Activated CD4-positive, alpha-beta T cell treated with anti-CD3 and anti-CD28 coated beads, Interleukin-2, Interleukin-4, amounts not matched to agents 100 ng/mL and 50 ng/mL, durations not matched to agents 16 hours and 8 hours (primary cell): Measurements from ENCODE around the gene CACNA2D2.

ENCODE experiments used
- DNase-seq: peaks from one replicate; pipeline ENCODE4 v3.0.0-alpha.2; 2020; ENCODE audit warnings: low spot score

Gene CACNA2D2

DNA sequence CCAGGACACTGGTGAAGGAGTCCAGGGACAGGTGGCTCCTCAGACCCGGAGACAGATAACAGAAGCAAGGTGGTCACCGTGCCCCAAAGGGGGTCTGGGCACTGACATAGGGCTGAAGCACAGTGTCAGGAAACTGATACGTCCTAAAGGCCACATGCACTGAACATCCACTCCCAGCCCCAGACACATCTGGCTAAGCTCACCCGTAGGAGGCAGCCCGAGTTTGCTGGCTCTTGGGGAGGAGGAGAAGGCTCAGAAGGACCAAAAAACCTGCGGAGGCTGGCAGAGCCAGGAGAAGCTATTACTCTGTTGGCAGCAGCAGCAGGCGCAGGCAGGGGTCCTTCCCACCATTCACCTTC, 1.2 kb downstream of the CACNA2D2 start:
- no peak for DNase-seq

DNA sequence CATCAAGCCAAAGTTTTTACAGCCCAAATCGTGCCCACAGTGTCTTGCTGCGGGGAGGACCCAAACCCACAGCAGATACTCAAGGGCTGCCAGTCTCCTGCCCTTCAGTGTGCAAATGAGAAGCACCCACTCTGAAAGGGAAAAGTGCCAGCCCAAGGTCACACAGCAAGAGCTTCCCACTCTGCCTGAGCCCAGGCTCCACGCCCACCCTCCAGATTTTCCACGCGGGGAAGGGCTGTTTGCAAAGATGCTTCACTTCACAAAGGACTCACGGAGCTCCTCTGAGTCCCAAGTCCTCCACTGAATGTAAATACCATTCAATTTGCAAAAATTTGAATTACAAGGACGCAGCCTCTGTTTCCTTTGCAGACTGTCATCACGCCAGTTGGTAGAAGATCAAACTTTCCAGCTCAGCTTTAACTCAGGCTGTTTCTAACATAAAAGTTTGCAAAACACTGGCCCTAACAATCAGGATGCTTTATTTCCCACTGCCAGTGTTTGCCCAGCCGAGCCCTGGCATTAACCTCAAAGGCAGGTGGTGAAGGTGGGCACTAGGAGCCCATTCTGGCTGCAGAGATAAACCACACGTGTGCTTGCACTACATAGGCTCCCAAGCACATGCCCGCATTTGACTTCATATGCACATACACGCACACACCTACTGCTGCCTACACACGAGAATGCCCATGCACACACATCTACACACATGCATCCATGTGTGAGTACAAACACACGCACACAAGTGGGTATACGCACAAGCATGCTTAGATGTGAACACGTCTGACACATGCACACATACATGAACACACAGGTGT, 7.6 kb downstream of the CACNA2D2 start:
- no peak for DNase-seq

DNA sequence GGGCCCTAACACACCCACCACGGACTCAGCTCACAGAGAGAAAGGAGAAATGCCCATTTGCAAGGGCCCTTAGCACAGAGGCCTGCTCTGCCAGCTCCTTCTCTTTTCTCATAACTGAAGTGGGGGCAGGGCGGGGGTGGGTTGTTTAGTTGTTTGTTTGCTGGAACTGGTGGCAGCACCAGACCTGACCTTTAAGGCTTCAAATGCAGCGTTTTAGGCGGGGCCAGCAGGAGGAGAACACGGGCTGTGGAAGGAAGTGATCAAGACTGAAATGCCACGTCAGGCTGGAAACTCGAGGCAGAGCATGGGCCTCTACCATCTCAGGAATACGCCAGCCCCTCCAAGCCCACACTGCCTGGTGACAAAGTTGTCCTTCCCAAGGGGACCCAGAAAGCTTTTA, 9.3 kb downstream of the CACNA2D2 start:
- DNase-seq = no peak

DNA sequence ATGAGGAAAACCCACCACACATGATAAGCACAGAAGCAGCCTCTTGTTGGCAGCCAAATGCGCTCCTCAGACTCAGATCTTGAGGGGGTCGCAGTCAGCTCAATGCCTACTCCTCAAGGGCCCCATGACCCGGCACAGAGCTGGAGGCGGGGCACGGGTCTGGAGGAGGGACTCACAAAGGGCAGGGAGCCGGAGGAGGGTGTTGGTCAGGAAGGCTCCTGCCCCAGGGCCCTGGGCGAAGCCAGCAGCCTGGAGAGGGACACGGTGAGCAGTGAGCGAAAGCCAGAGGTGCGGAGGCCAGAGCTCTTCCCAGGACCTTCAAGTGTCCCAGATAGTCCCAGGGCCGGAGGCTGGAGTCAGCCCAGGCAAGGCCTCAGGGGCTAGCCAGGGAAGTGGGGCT, 9.8 kb downstream of the CACNA2D2 start:
- DNase-seq = no peak

DNA sequence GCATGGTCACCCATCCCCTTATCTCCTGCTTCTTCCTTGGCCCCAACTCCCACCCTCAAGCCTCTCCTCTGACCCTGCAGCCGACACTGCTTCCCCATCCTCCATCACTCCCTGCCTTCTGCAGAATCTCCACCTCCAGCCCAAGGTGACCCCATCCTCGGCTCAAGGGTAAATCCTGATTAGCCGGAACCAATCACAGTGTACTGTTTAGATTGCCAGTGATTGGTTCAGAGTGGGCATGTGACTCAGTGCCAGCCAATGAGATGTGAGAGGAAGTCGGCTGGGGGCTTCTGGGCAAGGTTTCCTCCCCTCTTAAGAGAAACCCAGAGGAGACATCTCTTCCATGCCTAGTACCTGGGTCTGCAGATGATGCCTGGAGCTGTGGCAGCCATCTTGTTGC, 10.3 kb downstream of the CACNA2D2 start:
- DNase-seq = no peak

DNA sequence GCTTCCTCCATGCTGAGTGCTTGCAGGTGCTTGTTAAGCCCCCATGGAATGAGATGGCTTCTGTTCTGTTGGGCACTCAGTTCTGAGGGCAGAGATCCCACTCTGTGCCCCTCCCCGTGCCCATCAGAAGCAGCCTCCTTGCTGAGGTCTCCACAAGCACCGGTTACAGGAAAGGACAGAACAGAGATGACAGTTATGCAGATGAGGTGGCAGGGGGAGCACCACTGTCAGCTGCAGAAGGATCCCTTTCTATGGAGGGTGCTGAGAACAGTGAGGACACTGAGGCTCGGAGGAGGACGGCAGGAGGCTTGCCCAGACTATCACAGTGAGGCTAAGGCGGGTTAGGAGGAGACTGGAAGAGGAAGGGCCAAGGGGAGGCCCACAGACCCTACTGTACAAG, 12.4 kb downstream of the CACNA2D2 start:
- DNase-seq = peak; percentile 11

DNA sequence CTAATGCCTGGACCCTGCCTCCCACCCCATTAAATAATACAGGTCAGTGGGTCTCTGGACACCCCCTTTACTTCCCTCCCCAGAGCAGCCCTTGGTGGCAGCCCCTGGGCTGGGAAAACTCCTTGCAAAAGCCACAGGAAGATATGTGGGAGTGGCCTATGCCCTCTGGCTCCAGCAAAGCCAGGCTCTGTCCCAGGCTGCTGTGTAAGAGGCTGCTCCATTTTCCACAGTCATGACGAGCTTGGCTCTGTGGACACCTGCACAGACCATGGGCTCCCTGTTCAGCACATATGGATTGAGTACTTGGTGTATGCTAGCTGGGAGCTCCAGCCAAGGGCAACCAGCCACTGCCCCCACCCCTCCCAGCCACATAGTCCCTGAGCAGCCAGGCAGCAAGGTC, 13.0 kb downstream of the CACNA2D2 start:
- no peak for DNase-seq

DNA sequence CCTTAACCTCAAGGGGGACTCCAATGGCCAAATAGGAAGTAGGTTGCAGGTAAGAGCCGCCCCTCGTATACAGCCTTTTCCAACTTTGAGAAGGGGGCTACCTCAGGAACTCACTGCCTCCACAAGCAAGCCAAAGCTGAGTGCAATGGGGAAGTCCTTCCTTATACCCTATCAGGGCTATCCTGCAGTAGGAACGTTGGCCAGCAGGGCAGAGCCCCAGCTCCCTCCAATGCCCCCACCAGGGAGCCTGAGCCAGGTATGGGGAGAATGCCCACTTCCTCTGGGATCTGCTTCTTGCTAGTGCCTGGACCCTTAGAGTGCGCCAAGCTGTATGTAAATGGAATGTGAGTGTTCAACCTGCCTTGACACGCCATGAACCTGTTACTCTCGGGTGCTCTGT, 16.3 kb downstream of the CACNA2D2 start:
- no peak for DNase-seq

DNA sequence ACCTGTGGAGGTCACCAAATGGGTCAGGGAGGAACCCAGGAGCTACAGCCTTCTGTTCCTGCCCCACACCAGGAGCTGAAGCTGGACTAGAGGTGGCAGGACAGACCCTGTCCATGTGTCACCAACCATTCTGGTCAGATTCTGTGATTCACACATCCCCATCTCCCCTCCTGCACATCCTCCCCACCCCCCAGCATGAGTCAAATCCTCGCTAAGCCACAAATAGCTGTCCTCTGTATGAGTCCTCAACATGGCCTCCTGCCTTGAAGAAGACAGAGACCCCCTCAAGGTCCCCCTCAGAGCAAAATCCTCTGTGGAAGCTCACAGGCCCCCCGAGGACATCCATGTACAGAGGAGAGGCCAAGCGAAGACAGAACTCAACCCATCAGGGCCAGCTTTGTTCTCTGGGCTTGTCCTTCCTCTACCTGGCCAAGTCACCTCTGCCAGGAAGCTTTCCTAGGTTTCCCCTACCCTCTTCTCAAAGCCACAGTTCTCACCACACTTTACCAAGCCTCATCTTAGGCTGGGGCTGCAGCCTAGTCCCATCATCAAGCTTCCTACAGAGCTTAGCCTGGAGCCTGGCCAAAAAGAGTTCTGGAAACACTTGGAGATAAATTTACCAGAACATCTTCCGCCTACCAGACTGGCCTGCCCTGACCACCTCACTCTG, 17.1 kb downstream of the CACNA2D2 start:
- peak; percentile 8 for DNase-seq

DNA sequence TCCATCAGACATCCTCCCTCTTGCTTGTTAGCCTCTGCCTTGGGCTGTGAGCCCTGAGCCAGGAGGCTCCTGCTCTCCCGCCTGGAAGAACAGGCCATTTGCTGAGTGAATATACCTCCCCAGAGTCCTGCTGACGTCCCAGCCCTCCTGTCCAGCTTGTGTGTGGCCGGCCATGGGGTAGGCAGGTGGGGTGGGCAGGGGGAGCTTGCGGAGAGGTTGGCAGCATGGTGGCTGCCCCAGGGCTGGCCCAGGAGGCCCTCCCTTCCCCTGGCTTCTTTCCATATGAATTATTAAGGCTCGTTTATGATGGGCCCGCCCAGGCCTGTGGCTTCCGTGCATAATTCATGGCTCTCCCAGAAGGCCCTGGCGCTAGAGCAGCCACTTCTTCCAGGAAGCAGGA, 18.7 kb downstream of the CACNA2D2 start:
- no peak for DNase-seq

DNA sequence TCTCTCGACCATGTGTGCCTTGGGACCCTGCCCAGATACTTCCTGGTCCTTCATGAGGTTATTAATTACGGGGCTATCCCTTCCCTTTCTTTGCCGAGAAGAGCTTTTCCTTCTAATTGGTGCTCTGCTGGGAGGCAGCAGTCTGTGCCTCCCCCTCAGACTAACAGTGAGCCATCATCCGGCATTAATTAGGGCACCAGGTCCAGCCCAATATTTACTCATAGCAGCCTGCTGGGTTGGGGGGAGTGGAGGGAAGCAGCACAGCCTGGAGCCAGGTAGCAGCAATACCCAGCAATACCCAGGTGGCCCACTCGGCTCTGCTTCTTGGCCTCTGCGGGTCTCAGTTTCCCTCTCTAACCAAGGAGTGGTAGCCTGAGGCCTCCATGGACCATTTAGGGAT, 20.1 kb downstream of the CACNA2D2 start:
- no peak for DNase-seq

DNA sequence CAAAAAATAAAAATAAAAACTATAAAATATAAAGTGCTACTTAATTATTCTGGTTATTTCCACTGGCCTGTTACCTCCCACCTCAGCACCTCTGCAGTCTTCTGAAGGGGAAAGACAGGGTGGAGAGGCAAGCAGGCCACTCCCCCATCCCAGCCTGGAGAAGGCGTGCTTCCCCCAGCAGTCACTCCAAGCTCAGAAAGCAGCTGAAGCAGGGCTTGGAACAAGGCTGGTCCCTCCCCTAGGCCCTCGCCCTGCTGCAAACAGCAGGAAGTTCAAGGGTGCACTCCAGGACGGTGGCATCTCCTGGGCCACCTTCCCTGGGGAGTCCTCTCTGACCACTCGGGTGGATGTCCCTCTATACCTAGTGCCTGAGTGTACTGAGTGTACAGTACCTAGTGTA, 21.4 kb downstream of the CACNA2D2 start:
- no peak for DNase-seq

DNA sequence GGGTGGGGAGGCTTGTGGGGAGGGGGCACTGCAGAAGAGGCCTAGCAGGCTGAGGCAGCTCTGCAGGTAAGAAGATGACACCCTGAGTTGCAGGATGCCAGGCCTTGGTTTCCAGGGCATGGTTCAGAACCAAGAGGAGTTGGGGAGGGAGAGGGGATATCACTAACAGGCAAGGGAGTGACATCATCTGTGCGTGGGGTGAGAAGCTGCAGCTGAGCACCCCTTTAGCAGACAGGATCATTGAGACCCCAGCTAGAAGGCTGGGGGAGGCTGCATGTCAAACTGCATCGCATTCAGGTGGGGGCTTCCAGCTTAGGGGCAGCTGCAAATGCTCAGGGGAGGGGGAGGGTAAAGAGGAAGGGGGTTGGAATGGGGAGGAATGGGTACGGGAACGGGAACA, 23.0 kb downstream of the CACNA2D2 start:
- DNase-seq = no peak

DNA sequence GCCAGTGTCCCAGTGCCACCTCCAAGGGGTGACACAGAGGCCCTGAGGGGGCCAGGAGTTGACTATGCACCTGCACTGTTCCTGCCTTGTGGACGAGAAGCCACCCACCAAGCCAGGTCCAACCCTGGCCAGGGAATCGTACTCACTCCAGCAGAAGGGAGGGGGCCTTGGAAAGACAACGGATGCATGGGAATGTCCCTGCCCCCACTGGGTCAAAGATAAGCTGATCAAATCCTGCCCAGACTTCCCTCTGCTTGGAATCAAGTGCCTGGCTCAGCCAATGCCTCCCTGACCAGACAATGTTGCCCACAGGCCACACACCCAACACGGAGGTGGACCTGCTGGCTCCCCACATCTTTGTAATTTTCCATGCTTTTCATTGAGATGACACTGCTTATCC, 23.9 kb downstream of the CACNA2D2 start:
- DNase-seq = no peak

DNA sequence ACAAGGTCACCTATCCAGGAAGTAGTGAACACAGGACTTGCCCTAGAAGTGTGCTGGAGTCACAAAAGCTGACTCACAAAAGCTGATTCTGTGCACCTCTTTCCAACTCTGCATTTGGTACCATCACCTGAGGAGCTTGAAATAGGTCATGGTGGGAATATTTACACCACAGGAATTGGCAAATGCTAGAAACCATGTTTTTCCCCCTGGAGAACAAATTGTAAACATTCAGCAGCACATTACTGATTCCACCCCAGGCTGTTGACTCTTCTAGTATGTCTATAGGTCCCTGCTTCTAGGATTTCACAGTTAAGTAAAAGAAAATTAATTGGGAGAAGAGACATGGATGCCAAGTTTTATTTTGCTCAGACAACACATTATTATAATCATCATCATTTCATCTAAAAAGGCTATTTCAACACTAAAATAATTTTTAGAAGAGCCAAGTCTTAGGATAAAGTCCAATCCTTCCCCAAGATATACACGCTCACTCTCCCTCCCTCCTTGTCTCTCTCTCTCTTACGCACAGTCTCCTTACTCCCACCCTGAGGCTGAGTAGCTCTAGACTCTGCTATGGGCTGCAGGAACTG, 24.7 kb downstream of the CACNA2D2 start:
- DNase-seq = no peak

DNA sequence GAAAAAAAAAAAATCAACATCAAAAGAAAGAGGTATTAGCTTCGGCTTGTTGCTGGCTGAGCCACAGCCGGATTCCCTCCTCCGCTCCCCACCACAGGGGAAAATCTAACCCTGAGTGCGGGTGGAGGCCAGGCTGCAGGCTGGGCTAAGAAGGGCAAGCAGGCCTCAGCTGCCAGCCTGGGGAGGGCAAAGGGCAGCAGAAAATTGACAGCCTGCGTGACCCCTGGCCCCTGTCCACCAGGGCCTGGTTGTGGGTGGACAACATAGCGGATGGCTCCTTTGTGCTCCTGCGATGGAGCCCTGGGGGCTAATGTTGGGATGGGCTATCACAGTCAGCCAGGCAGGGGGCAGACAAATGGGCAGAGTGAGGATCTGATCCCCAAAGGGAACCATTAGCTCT, 25.4 kb downstream of the CACNA2D2 start:
- no peak for DNase-seq

DNA sequence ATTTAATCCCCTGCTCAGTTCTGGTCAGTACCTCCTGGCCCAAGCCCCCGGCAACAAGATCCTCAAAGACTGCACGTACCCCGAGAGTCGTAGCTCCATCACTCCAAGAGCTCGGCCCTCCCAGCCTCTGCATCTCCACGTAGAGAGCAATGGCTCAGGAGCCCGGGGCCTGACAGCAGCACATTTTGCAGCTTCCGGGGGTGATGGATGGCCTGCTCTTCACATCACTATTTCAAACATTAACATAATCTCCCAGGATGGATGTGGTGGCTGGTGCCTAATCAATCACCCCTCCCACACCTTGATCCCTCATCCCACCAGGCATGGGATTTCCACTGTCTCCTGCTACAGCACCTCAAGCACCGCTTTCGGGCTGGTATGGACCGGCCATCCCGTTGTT, 28.1 kb downstream of the CACNA2D2 start:
- no peak for DNase-seq

DNA sequence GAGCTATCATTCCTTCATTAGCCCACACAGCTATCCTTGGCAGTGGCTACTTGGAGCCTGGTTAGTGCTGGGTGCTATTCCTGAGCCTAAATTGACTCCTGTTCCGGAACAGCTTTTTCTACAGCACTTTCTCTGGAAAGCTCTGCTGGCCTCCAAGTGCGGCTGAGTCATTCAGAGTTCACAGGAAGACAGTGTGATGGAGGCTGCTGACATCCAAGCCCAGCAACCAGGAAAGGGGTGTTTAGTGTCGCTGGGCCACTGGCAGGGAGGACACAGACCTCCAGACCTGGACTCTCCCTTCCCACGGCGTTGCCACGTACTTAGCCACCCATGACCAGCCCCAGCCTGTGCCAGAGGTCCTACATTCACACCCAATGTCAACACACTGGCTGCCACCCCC, 28.7 kb downstream of the CACNA2D2 start:
- DNase-seq = no peak

DNA sequence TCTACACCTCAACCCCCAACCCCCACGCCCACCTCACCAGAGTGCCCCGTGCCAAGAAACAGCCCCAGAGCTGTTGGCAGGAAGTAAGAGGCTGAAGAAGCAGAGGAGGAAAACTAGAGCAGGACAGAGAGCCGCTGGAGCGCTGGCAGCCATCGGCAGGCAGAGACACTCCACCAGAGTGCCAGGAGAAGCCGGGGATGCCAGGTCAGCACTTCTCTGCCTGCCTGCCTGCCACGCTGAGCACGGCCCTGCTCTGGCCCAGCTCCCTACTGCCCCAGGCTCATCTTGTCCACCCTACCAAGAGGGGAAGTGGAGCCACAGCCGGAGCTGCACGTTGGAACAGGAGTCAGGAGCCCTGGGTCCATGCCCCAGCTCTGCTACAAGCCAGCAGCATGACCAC, 29.7 kb downstream of the CACNA2D2 start:
- no peak for DNase-seq

DNA sequence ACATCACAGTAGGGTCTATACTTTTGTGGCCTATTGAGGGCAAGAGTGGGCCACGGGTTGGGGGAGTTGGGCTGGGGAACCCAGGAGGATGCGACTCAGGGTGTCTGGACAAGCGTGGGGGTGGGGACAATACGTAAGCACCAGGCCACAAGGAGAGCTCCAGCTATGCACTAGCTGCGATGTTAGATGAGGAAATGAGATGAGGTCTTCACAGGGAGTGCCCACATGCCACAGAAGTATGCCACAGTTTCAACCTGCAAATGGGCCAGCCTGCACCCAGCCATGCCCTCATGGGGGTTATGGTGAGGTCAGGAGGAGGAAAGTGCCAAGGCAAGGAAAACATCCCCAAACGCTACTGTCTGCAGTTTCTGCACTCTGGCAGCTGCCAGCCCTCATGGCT, 30.5 kb downstream of the CACNA2D2 start:
- no peak for DNase-seq

DNA sequence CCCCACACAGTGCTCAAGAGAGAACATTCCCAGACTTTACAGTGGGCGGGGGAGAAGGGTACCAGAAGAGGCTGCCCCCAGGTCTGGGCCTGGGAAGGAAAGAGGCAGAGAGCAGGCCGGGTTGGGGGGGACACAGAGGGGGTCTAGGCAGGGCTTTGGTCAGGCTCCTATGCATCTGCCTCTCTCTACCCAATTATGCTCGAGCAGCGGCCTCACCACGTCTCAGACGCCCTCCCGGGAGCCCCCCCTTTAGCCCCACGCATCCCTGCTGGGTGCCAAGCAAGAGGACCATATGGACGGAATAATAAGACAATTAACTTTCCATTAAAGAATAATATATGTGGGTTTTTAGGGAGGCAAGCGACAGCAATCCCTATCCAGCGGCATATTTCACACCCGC, 32.8 kb downstream of the CACNA2D2 start:
- no peak for DNase-seq

DNA sequence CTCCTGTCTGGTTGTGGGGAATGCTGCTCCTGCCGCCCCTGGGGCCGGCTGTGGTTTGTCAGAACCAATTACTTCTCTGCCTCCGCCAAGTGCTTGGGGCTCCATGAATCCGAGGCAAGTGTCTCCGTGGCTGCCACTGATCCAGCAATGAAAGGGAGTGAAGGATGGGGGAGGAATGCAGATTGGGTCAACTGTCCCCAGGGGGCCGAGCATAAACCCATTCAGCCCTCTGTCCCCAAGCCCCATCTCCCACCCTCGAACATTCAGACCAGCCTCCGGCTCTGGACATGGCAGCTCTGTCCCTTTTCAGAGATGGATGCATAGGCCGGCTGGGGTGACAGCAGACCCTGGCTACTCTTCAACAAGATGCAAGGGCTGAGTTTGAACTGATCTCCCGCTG, 35.5 kb downstream of the CACNA2D2 start:
- DNase-seq = no peak

DNA sequence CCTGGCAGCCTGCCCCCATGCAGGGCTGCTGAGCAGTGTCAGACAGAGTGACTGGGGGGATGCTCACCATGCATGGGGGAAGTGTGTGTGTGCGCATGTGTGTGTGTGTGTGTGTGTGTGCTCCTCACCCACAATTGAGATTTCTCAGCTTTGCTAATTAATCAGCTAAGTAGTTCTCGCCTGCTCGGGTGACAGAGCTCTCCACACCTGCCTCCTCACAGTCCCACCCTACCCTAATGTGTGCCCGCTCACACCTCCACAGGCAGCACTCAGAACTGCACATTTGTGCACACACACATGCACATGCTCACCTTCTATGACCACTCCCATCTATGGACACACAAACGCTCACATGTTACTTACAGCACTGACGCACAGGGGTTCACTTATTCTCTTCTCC, 37.3 kb downstream of the CACNA2D2 start:
- no peak for DNase-seq

DNA sequence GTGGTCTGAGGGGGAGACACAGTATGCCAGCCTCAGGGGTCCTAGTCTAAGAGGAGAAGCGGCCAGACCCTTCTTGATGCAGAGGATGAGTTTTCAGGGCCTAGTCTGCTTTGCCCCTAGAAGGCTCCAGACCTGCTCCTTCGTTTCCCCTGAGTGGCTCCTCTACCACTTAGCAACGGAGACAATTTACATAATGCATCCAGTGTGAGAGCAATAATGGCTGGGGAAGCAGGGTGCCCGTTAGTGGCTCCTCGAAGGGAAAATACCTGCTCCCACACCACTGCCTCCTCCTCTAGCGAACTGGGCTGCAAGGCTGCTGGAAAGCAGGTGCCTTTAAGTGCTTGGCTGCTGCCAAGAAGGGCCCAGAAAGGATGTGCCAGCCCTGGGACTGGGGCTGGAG, 38.9 kb downstream of the CACNA2D2 start:
- DNase-seq = no peak
